ENCODE data around the gene HHAT.

GRCh38 chr1:210516697-210517459 lies 188.2 kb downstream of the HHAT start:
- TF ChIP-seq EZH2 (optimal IDR thresholded peaks at IDR 0.05; ENCODE audit: low read depth, low read length) (no peak), CTCF (IDR thresholded peaks at IDR 0.05; ENCODE audit: low read length) (no peak)

Data from MM.1S (cell line).